Astrocyte of the spinal cord (primary cell): ENCODE data around the gene ARID3B.

Experiments used
- DNase-seq: peaks from one replicate; pipeline ENCODE4 v3.0.0; 2011; ENCODE audit warnings: low read depth, low spot score
- H3K4me3 ChIP-seq: 2 replicates; pipeline ENCODE4 v1.5.1; 2011; ENCODE audit warnings: low read depth, mild to moderate bottlenecking, low read length, moderate library complexity
- in situ Hi-C: cut with HindIII; loops from 2 replicates; pipeline ENCODE4 v1.10.0; 2017; ENCODE audit warnings: low sequenced_read_pairs
- TF ChIP-seq, protein P1 (sequence below): IDR thresholded peaks from 2 replicates; pipeline ENCODE4 v1.5.1; 2012; ENCODE audit warnings: low read depth, mild to moderate bottlenecking, low read length, inconsistent platforms

Gene ARID3B

GRCh38 chr15:74571191-74571590 lies 30.2 kb downstream of the ARID3B start:
- TF ChIP-seq, protein P1, sequence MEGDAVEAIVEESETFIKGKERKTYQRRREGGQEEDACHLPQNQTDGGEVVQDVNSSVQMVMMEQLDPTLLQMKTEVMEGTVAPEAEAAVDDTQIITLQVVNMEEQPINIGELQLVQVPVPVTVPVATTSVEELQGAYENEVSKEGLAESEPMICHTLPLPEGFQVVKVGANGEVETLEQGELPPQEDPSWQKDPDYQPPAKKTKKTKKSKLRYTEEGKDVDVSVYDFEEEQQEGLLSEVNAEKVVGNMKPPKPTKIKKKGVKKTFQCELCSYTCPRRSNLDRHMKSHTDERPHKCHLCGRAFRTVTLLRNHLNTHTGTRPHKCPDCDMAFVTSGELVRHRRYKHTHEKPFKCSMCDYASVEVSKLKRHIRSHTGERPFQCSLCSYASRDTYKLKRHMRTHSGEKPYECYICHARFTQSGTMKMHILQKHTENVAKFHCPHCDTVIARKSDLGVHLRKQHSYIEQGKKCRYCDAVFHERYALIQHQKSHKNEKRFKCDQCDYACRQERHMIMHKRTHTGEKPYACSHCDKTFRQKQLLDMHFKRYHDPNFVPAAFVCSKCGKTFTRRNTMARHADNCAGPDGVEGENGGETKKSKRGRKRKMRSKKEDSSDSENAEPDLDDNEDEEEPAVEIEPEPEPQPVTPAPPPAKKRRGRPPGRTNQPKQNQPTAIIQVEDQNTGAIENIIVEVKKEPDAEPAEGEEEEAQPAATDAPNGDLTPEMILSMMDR: no peak
- no peak overlapping the region for H3K4me3 ChIP-seq
- in situ Hi-C loops: no loop called here
- no peak for DNase-seq

- TF ChIP-seq, protein P1: no peak
- DNase-seq: no peak
- H3K4me3 ChIP-seq: no peak overlapping the region
- in situ Hi-C loops: no loop called here
Observed at GRCh38 chr15:74573987-74574386, 33.0 kb downstream of the ARID3B start.

DNA sequence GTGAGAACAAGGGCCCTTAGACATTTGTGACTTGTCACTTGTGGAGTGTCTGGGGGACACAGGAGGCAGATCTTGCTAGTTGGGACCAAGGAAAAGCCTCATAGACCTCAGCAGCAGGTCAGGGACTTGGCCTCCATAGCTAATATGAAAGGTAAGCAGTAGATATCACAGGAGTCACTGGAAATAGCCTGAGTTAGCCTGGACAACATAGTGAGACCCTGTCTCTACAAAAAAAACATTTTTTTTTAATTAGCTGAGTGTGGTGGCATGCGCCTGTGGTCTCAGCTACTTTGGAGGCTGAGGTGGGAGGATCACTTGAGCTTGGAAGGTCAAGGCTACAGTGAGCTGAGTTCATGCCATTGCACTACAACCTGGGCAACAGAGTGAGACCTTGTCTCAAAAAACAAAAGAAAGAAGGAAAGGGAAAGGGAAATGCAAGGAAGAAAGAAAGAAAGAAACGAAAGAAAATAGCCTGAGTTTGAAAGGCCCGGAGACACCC lies 37.5 kb downstream of the ARID3B start:
- in situ Hi-C loops: no loop called here
- no peak overlapping the region for H3K4me3 ChIP-seq
- TF ChIP-seq, protein P1: no peak
- DNase-seq: no peak

DNA sequence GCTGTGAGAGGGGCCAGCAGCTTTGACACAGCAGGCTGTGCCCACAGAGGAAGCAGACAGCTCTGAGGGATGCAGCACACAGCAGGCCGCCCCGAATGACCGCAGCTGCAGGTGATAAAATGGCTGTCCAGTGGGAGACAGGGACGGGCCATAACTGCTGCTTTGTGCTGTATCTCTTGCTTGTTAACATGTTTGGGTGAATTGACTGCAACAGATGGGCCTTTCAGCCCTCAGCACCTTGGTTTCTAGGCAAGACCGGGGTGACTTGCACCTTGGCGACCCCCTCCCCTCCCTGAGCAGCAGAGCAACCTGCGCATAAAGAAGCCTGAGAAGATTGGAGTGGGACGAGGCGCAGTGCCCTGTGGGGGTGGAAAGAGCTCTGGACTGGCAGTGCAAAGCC lies 38.0 kb downstream of the ARID3B start:
- no peak for DNase-seq
- TF ChIP-seq, protein P1: no peak
- in situ Hi-C loops: no loop called here
- H3K4me3 ChIP-seq: no peak overlapping the region

- no peak overlapping the region for H3K4me3 ChIP-seq
- in situ Hi-C loops: no loop called here
- no peak for DNase-seq
- TF ChIP-seq, protein P1: no peak
Observed at GRCh38 chr15:74580538-74581350, 39.7 kb downstream of the ARID3B start.

DNA sequence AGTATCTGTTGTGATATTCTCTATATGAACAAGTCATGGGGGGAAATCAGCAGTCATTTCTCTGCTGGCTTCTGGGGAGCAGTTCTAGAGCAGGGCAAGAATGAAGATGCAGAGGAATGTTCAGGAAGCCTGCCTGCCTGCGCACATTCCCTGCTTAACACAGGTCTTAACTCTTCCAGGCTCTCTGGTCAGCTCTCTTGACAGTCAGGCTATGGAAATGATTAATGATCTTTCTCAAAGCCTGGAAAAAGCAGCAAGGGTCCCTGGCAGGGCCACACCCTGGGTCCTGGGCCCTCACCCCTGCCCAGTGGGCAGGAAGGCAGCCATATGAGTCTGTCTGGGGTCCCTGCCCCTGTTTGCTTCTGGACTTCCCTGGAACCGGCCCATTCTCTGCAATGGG lies 43.2 kb downstream of the ARID3B start:
- H3K4me3 ChIP-seq: no peak overlapping the region
- no peak for DNase-seq
- in situ Hi-C loops: no loop called here
- TF ChIP-seq, protein P1: no peak
